Stomach smooth muscle (tissue), 2 donors: Measurements from ENCODE around the gene GALNT5.
"Not testable (repeated sequence)": the region's sequence is repeated elsewhere in the genome, so short reads cannot be mapped to it uniquely, and the experiment has no call there.

ENCODE experiments used
- H3K27ac ChIP-seq: one replicate; pipeline ENCODE4 v1.7.0; 2013; ENCODE audit warnings: mild to moderate bottlenecking, low read length, inconsistent platforms
- H3K27me3 ChIP-seq, 2 donors: one replicate each; pipeline ENCODE4 v1.7.0; 2013; ENCODE audit warnings: low read length in 2 of 2; ENCODE audit not compliant: insufficient read depth in 2 of 2, control insufficient read depth in 1 of 2
- H3K36me3 ChIP-seq, 2 donors: one replicate each; pipeline ENCODE4 v1.7.0; 2013; ENCODE audit warnings: low read length in 2 of 2; ENCODE audit not compliant: control insufficient read depth in 2 of 2, insufficient read depth in 2 of 2
- H3K4me1 ChIP-seq: one replicate; pipeline ENCODE4 v1.7.0; 2013; ENCODE audit warnings: low read length; ENCODE audit not compliant: control insufficient read depth, insufficient read depth
- H3K4me3 ChIP-seq, 2 donors: one replicate each; pipeline ENCODE4 v1.7.0; 2013; ENCODE audit warnings: low read length in 2 of 2
- H3K9ac ChIP-seq, 2 donors: one replicate each; pipeline ENCODE4 v1.7.0; 2013; ENCODE audit warnings: low read length in 2 of 2, mild to moderate bottlenecking in 1 of 2
- H3K9me3 ChIP-seq, 2 donors: one replicate each; pipeline ENCODE4 v1.7.0; 2013; ENCODE audit warnings: low read length in 2 of 2; ENCODE audit not compliant: control insufficient read depth in 2 of 2
- donor health status: healthy.
- donor health status: Pancreatic carcinoma.

The GALNT5 gene

DNA sequence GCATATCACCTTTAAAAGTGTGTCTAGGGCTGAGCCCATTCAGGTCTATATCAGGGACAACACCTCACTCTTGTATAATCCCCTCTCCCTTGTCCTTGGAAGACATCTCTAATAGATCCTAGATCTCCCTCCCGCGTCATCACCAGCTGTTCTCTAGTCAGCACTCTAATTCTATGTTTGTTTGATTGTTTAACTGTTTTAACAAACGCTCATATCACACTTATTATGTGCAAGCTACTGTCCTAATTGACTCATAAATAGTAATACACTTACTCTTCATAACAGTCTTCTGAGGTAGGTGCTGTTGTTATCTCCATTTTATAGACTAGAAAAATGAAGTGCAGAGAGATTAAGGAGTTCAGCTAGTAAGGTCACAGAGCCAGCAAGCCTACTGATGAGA, 69.7 kb downstream of the GALNT5 start:
- Histone ChIP-seq H3K9ac (no peak overlapping the region), H3K36me3 (no peaks in the 10 kb centered on the region)

DNA sequence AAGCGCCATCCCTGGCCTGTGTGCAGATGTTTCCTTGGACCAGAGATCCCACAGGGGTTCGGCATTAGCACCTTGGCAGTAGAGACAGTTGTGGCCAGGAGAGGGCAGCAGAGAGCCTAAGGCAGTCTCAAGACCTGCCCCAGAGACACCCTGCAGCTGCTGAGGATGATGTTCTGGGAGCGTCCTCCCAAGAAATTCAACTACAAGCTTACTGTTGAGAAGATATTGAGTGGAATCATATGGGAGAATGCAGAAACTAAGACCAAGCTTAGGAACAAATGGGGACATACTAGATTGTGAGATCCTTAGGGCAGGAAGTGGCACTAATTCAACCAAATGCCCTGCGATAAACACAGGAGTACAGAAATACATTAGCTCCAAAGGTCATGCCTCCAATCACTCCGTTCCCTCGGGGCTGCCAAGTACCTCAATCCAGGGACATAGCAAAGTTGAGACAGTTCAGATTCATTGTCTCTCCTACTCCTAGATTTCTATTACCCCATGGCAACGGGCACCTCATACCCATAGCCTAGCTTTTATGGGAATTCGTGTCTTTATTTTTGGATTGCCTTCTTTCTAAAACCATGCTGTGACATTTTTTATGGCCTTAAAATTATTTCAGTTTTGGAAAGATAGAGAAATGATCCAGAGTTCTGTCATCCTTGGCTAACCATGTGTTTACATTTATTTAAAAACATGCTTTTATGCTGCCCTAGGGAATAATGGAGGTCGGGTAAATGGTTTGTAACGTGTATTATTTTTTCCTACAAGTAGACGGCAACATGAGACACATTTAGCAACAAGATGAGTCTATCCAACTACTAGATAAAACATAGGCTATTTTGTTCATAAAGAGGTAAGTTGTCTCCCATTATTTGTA, 70.4 kb downstream of the GALNT5 start:
- no peak overlapping the region for H3K9ac ChIP-seq

More for the DNA sequence above, 69.7 kb downstream of the GALNT5 start:
- Histone ChIP-seq H3K27ac (no peak overlapping the region), H3K4me1 (no peaks in the 10 kb centered on the region), H3K9me3 (no peaks in the 10 kb centered on the region), H3K27me3 (no peaks in the 10 kb centered on the region), H3K4me3 (no peak overlapping the region)

DNA sequence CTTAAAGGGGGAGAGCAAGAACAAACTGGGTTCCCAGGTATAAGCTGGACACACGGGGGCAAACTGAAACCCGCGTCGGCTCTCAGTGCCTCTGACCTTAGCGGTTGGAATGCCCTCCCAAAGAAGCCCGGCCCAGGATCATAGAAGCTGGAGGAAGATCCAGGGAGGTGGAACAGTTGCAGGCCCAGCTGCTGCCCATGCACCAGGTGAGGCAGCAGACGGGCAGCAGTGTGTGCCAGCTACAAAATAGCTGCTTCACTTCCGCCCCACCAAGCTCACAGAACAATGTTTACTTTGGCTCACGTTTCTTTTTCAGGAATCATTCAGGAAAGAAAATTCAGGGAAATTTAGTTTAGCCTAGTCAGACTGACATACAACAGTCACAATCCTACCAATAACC, 72.0 kb downstream of the GALNT5 start:
- no peak overlapping the region for H3K9ac ChIP-seq
- H3K27ac ChIP-seq = no peak overlapping the region

More for the DNA sequence above, 70.4 kb downstream of the GALNT5 start:
- H3K36me3 ChIP-seq = no peaks in the 10 kb centered on the region
- H3K9me3 ChIP-seq = no peaks in the 10 kb centered on the region
- H3K4me3 ChIP-seq = no peak overlapping the region
- H3K27me3 ChIP-seq = no peaks in the 10 kb centered on the region
- H3K4me1 ChIP-seq = no peaks in the 10 kb centered on the region
- H3K27ac ChIP-seq = no peak overlapping the region

DNA sequence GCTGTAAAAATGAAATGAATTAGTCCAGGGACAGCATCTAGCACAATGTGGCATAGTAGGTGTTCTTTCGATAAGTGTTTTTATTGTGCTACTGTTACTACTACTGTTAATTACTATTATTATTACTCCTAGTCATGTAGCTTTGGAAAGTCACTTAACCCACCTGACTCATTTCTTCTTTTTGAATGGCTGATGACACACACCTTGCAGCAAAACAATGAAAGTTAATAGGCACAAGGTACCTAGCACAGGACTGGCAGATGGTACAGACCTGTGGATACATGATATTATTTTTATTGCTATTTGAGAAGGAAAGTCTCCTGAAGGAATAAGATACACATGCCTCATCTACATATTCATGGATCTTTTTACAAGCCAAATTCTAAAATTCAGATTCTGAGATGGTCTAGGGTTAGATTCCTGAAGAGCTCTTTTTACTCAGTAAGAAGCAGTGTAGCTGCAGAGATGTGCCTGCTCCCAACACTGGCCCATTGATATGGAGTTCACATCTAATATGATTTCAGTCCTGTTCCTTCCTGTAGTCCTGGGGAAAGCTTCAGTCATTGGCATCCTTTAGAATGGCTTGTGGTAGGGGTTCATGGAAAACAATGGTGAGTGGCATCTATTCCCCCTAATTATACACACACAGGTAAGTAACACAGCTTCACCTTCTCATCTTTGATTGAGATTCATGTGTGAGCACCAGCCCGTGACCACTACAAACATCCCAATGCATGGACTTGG, 76.0 kb downstream of the GALNT5 start:
- Histone ChIP-seq H3K9ac (no peak overlapping the region), H3K27ac (no peak overlapping the region), H3K9me3 (no peaks in the 10 kb centered on the region), H3K4me1 (no peaks in the 10 kb centered on the region), H3K4me3 (no peak overlapping the region), H3K27me3 (no peaks in the 10 kb centered on the region), H3K36me3 (no peaks in the 10 kb centered on the region)

More for the DNA sequence above, 72.0 kb downstream of the GALNT5 start:
- H3K4me1 ChIP-seq = no peaks in the 10 kb centered on the region
- no peaks in the 10 kb centered on the region for H3K9me3 ChIP-seq
- H3K27me3 ChIP-seq = no peaks in the 10 kb centered on the region
- H3K36me3 ChIP-seq = no peaks in the 10 kb centered on the region
- no peak overlapping the region for H3K4me3 ChIP-seq

DNA sequence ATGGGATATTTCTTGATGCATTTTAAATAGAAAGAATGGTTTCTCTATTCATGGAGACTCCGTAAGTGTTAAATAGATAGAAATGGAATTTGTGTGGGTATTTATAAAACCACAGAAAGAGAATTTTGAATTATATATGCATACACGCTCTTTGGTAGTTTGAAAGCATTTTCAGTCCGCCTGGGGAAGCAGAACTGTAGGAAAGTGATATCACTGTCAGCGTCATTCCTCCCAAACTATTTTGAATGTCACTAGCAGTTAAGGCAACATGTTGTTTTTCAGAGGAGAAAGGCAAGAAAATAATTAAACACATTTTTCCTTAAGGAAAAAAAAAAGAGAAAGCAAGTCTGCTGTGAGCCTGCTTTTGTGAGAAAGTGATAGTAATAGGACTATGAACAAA, 76.8 kb downstream of the GALNT5 start:
- Histone ChIP-seq H3K9me3 (no peaks in the 10 kb centered on the region), H3K4me1 (no peaks in the 10 kb centered on the region), H3K27me3 (no peaks in the 10 kb centered on the region), H3K27ac (no peak overlapping the region), H3K9ac (no peak overlapping the region), H3K4me3 (no peak overlapping the region), H3K36me3 (no peaks in the 10 kb centered on the region)

DNA sequence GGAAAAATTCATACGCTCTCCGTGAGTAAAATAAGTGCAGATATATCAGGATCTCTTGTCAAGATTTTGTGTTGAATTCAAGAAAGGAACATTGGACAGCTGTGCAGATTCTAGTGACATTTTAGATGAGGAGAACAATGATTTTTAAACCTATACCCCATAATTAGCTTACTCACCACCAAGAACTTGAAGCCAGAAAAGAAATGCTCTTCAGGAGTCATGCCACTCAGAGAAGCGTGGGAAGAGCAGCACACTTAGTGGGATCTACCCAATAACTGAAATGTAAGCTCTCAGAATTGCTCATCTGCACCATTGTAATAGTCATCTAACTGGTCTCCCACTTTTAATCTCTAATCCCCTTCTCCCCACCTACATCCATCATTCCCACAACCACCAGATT, 77.3 kb downstream of the GALNT5 start:
- Histone ChIP-seq H3K36me3 (no peaks in the 10 kb centered on the region), H3K27me3 (no peaks in the 10 kb centered on the region), H3K9me3 (no peaks in the 10 kb centered on the region), H3K4me1 (no peaks in the 10 kb centered on the region), H3K4me3 (no peak overlapping the region), H3K27ac (no peak overlapping the region), H3K9ac (no peak overlapping the region)

DNA sequence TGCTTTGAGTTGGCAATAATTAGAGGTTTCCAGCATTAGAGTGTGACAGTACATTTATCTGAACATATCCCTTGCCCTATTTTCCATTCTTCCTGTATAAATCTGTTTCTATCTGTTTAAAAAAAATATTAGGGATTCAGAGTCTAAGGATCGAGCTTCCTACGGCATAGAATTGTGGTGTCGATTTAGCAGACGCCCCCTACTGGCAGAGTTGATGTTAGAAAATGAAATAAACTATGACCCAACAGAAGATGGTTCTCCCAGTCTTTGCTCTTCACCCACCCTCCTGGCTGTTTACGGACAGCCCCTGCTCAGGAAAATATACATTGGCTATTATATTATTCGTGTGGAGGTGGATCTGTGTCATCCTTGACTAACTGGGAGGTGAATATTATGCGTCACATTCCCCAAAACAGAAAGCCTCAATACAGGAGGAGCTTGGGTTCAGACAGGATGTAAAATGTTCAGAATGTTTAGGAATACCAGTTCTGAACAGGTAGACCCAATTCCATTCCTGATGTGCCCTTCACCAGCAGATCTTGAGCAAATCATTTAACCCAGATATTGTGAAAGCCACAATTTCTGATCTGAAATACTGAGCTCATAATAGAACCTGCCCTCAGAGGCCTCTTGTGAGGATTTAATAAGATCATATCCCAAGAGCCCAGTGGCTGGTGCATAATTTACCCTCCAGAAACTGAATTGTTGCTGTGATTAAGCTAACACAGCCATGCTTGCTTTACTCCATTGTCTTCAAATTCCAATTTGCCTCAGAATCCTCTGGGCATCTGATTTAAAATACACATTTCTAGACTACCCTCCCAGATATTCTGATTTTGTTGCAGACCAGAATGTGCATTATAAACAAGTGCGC, 78.9 kb downstream of the GALNT5 start:
- H3K4me1 ChIP-seq = no peaks in the 10 kb centered on the region
- H3K4me3 ChIP-seq = no peak overlapping the region
- no peaks in the 10 kb centered on the region for H3K9me3 ChIP-seq
- H3K27me3 ChIP-seq = no peaks in the 10 kb centered on the region
- H3K36me3 ChIP-seq = no peaks in the 10 kb centered on the region
- H3K9ac ChIP-seq = no peak overlapping the region
- H3K27ac ChIP-seq = no peak overlapping the region

DNA sequence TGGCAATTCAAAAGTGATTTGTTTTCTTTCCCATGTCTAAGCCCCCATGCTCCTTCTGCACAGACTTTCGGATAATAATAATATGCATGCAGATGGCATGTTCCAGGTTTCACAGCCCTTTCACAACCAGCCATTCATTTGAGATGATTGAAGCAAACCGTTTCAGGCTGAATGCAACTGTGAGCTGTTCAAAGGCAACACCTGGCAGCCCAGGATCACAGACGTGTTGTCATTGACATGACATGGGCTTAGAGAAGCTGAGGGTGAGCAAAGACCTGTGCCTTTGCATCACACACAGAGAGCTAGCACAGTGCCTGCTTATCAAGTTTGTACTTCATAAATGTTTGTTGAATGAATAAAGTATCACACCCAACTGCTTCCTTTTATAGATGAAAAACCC, 80.5 kb downstream of the GALNT5 start:
- Histone ChIP-seq H3K9ac (no peak overlapping the region), H3K36me3 (no peaks in the 10 kb centered on the region), H3K27ac (no peak overlapping the region), H3K27me3 (no peaks in the 10 kb centered on the region), H3K4me3 (no peak overlapping the region), H3K9me3 (no peaks in the 10 kb centered on the region), H3K4me1 (no peaks in the 10 kb centered on the region)

DNA sequence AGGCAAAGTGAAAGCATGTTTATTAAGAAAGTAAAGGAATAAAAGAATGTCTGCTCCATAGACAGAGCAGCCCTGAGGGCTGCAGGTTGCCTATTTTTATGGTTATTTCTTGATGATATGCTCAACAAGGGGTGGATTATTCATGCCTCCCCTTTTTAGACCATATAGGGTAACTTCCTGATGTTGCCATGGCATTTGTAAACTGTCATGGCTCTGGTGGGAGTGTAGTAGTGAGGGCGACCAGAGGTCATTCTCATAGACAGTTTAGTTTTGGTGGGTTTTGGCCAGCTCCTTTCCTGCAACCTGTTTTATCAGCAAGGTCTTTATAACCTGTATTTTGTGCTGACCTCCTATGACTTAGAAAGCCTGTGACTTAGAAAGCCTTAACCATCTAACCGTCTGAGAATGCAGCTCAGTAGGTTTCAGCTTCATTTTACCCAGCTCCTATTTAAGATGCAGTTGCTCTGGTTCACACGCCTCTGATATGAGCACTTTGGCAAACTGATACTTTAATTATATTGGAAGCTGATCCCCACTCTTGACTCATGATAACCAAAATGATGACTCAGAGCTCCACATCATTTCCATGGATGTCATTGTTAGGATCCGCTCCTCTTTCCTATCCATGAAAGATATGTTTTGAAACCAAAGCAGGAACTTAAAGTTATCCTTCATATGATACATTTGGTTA, 82.6 kb downstream of the GALNT5 start:
- Histone ChIP-seq H3K9me3 (peaks cover 0 to 3% of the 10 kb centered on the region in 2 donors), H3K4me1 (no peaks in the 10 kb centered on the region), H3K4me3 (no peak overlapping the region), H3K36me3 (no peaks in the 10 kb centered on the region), H3K27me3 (no peaks in the 10 kb centered on the region), H3K9ac (no peak overlapping the region), H3K27ac (no peak overlapping the region)

DNA sequence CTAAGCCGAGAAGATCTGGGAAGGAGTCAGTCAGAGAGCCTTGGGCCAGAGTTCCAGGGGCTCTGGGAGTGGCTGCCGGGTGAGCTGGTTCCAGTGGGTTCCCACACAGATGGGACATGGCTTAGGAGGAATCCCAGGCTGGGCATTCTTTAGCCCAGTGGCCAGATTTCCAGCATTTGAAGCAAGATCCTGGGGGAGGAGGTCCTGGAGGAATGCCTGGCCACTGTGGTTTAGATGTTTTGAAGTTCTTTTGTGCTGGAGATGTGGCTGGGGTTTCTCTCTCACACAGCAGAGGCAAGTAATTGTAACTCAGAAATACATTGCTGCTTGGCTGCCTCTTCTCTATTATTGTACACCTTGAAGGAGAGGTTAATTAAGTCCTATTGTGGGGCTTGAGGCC, 83.9 kb downstream of the GALNT5 start:
- H3K9ac ChIP-seq, H3K9me3 ChIP-seq, H3K4me3 ChIP-seq, H3K27me3 ChIP-seq, H3K4me1 ChIP-seq, H3K27ac ChIP-seq, H3K36me3 ChIP-seq: not testable (repeated sequence)
